ENCODE results near the gene STK32B.

STK32B gene

DNA sequence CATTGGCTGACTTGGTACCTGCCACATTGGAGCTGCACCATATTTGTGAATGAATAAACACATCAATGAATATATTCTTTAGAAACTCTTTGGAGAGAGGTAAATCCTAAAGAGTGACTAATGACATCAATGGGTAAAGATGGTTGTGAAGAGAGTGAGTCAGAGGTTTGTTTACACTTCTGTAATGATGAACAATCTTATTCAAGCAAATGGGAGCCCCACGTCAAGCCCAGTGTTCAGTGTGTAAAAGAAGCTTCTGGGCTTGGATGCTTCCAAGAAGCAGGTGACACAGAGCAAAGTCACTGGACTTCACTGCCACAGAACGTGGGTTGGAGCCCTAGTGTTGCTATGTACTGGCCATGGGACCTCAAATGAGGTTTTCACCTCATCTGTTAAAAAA is 319.0 kb downstream of the STK32B start:
- DNase-seq: no peak

DNA sequence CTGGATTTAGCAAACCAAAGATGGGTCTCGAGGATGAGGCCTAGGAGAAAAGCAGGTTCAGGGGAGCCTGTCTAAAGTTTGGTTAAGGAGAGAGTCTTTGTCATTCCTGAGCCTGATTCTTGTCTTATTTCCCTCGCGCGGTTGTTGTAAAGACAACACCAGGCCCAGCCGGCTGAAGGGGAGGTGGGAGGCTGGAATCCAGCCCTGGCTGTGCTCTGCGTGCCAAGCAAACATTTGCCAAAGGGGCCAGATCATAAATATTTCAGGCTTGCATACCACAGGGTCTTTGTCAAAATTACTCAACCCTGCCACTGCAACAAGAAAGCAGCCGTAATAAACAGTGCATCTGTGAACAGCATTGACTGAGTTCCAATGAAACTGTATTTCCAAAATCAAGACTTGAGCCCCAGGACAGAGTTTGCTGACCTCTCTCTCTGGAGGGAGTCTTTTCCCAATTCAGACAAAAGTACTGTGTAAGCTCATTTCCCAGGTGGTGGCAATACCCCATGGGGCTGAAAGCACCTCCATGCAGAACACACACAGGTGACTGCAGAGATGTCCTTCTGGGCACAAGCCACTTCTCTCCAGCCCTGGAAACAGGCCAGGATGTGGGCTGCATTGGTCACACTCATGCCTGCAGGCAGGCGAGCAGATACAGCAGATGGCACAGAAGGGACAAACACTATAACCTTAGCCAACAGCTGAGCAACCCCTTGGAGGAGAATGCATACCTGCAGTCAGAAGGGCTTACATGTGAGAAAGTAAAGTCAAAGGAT is 320.3 kb downstream of the STK32B start:
- DNase-seq: no peak

DNA sequence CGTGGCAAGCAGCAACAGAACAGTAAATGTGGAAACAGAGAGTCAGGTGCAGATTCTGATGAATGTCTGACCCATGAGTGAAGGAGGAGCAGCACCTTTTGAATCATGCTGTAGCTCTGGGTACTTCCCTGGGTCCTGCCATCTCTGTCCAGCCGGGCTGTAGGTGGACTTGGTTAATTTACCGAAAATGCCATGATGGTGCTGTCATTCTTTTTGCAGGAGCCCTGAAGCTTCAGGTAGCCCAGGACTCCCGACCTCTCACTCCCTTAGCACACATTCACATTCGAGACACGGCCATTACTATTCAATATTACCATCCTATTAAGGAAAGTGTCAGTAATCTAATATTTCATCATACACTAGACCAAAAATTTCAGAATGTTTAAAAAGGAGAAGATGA is 320.9 kb downstream of the STK32B start:
- DNase-seq: no peak

DNA sequence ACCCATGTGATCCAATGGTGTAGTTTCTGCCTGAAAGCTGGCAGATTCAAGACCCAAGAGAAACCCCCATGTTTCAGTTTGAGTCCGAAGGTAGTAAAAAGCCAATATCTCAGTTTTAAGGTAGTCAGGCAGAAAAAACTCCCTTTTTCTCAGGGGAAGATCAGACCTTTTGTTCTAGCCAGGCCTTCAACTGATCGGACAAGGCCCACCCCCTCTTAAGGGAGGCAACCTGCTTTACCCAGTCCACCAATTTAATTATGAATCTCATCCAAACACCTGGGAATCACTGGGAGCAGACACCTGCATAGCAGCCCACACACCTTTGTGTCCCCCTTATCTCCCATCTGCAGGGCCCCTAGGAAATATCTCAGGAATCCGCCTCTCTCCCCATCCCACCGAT is 322.0 kb downstream of the STK32B start:
- DNase-seq: no peak

DNA sequence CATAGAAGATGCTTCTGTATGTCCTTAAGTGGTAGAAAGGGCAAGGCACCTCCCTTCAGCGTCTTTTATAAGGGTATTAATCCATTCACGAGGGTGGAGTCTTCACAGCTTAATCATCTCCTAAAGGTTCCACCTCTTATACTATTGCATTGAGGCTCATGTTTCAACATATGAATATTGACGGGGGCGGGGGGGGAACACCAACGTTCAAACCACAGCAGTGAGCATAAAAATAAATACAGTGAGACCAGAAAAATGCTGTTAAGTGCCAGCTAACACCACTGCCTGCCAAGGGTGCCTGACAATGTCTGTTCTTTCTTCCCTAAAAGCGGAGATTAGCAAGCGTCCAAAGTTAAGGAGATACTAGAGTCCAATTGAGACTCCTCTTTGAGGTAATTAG is 323.3 kb downstream of the STK32B start:
- no peak for DNase-seq

DNA sequence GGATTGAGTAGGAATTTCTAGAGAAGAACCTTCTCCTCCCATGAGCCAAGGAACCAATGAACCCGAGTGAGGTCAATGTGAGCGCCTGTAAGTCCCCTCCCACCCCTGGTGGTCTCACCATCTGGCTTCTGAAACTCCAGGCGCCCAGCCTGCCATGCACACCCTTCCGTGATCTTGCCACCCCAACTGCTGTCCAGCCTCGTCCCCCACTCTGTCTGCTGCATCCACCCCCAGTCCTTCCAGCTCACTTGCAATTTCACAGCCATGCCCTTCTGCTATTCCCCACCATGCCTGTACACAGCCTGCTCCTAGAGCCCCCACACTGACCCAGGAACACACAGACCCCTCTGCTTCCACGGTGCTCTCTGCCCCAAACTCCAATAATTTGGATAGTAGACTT is 323.7 kb downstream of the STK32B start:
- DNase-seq: no peak

DNA sequence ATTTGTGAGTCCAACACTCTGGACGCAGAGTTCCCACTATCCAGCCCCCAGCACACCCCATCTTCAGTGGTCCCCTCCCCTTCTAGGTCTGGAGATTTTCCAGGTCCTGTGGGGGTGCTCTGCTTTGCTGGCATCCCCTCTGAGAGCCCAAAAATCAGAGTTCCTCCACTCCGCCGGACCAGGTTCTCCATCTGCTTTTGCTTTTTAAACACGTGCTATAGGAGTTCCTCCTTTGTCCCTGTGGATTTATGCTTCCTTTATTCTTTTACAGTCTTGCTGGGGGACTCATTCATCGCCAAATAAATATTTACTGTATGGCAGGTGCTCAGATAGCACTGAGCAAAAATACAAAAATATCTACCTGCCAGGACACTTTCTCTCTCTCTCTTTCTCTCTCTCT is 324.7 kb downstream of the STK32B start:
- DNase-seq: no peak

DNA sequence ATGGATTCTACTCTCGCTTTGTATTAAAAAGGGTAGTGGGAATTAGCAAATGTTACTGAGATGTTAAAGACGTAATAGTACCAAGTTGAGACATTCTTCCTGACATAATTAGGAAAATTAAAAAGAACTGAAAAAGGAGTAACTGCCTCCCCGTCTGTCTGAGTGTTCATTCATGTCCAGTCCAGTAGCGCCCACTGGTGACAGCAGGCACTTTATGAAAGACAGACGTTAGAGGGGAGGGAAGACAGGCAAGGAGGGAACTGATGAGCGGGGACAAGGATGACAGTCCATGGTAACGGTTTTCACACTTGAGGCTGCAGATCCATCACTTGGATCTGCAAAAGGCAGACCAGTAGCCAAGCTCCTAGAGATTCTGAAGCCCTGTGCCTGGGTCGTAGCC is 326.7 kb downstream of the STK32B start:
- no peak for DNase-seq

DNA sequence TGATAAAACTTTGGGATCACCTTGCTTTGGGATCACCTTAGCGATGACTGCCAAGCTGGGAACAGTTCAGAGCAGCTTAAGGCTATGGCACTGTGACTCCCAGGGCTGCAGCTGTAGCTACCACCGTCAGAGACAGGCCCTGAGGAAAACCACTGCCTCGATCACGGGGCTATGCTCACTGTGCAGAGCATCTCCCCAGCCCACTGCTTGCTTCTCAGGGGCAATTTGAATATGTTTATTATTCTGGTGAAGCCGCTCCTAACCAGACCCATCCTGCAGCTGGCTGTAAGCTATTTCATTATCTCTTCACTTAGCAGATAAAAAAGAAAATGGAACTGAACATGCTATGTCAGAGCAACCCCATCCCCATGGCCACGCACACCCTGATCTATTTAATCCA is 328.6 kb downstream of the STK32B start:
- DNase-seq: no peak

DNA sequence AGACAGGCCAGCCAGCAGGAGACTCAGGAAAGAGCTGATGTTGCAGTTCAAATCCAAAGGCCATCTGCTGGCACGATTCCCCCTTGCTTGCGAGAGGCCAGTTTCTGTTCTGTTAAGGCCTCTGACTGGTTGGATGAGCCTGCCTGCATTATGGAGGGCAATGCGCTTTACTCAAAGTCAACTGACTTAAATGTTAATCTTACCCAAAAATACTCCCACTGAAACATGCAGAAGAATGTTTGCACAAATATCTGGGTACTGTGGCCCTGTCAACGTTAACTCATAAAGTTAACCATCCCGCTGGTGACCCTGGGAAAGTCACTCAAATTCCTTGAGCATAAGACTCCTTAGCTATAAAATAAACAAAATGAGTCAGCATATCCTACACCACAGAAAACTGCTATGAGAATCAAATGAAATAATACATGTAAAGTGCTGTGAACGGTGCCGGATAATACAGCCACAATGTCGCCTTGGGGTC is 330.7 kb downstream of the STK32B start:
- no peak for DNase-seq

DNA sequence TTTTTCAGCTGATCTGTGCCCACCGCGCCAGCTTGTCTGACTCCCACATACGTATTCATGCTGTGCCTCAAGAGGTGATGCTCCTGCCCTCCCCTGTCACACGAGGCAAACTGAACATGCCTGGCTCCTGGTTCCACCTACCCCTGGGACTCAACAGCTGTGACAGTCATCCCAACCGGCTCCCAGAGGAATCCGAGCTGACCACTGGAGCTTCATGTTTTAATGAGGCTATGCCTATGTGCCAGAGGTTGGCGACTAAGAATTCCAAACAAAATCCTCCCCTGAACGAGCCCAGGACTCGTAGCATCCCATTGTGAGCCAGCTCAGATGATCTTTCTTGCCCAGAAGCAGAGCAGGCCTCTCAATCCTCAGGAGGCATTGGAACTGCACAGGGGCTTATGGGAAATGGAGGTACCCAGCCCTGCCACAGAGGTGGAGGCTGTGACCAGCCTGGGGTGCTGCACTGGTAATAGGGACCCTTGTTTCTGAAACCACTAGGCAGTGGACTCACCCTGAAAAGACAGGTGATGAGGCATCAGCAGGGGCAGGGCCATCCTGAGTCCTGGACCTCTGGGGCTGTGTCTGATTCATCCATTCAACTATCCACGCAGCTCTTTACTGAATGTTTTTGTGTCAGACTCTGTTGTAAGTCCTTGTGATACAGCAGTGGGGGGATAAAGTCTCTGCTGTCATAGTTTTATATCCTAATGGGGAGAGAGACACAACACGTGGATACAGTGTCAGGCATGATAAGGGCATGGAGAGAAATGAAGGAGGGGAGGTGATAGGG is 332.1 kb downstream of the STK32B start:
- DNase-seq: no peak

DNA sequence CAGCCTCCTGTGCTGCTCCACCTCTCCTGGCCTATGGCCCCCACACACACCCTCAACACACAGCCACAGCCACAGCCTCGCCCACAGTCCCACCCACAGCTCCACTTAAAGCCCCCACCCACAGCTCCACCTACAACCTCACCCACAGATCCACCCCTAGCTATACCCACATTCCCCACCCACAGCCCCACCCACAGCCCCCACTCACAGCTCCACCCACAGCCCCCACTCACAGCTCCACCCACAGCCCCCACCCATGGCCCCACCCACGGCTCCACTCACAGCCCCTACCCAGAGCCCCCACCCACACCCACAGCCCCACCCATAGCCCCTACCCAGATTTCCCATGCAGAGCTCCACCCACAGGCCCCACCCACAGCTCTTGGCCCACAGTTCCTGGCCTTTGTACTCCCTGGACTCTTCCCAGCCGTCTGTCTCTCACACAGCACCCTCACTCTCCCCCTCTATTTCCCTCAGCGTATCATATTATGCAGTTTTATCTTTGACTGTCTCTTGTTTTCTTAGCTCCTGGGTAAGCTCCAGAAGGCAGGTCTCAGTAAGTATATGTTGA is 334.5 kb downstream of the STK32B start:
- DNase-seq: no peak

DNA sequence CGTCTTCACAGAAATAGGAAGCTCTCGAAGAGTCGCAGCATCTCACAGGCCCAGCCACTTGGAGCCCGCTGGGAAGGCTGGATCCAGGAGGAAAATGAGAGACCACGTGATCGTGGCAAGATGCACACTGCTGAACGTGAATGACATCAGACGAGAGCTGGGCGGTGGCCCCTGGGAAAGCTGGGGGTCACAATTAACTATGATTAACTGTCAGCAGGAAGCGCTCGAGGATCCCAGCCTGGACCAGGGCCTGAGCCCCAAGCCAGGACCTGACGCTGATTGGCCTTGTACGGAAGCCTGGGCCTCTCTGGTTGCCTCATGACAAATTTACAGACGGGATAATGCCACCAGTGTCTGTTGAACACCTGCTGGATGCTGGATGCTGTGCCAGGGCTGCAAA is 335.6 kb downstream of the STK32B start:
- no peak for DNase-seq

DNA sequence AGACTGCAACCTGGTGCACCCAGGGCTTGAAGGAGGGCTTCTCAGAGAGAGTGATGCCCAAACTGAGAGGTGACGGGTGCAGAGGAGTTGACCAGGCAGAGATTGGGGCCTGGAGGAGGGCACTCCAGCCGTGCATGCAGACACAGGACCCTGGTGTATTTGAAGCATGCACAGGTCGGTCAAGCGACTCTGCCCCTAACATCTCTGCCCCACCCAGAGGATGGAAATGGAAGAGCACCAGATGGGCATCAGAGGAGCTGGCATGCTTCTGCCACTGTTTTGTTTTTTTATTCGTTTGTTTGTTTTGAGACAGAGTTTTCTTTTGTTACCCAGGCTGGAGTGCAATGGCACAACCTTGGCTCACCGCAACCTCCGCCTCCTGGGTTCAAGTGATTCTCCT is 336.2 kb downstream of the STK32B start:
- DNase-seq: no peak

DNA sequence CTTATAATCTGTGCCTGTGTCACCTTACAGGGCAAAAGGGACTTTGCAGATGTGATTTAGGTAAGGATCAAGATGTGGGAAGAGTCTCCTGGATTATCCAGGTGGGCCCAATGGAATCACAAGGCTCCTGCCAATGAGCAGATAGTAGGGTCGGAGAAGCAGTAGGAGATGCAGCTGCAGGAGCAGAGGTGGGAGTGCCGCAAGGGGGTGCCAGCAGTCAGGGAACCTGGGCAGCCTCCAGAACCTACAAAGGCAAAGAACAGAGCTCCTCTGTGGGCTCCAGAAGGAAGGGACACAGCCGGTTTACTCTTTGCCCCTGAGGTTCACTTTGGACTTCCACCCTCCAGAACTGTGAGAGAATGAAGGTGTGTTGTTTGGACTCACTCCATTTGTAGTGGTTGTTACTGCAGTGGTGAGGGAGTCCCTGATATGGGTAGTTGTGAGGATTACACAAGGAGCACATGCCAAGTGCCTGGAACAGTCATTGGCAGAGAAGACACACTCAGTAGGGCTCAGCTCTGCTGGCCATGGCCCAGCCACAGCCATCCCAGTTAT is 338.6 kb downstream of the STK32B start:
- no peak for DNase-seq

DNA sequence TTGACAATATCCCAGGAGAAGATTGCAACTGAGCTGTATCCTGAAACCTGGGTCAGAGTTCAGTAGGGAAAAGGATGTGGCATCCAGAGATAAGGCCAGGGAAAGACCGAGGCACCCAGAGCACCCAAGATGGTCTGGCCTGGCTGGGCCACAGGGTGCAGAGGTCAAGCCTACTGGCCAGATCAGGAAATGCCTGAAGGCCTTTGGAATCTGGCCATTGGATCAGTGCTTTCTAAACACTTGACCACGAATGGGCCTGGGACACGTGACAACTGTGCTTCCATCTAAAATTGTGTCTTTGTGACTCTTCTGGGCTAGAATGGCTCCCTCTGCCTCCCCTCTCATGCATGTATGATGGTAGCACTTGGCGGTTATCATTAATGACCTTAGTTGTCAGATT is 340.2 kb downstream of the STK32B start:
- no peak for DNase-seq

DNA sequence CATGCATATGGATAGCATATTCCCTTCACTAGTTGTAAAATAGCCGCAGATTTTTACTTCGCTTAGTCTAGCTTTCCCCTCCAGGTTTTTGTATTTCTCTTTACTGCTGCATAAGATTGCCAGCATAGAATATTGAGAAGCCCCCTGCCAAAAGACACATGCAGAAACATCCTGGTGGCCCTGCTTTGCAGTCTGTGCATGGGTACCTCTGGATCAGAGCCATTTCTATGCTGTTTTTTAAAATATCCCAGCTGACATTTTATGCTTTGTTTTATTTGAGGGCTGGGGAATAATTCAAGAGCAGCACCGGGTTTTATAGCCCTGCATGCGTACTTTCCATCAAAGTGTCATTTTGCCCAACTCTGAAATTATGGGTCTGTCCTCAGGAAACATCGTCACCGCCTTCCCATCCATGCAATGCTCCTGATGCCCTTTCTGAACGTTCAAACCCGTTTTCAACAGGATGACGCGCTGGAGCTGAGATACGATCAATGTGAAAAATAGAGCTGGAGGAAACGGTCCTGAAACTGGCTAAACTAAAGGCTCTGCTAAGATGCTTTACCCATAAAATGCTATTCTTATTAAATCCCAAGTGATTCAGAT is 342.7 kb downstream of the STK32B start:
- no peak for DNase-seq

DNA sequence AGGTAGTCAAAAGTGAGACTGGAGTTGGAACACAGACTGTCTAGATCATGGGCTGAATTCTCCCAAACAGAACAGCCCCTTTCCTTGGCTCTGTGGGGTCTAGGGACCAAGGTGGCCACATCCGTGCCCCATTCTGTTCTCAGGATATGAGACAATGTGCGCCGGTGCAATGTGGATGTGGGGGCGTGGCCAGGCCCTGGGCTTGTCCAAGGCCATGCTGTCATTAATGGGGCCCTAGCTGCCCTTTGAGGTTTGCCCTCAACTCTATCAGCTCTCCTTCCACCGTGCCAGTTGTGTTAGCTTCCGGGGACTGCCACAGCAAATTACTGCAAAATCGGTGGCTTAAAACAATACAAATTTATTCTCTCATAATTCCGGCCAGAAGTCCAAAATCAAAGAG is 344.5 kb downstream of the STK32B start:
- no peak for DNase-seq

DNA sequence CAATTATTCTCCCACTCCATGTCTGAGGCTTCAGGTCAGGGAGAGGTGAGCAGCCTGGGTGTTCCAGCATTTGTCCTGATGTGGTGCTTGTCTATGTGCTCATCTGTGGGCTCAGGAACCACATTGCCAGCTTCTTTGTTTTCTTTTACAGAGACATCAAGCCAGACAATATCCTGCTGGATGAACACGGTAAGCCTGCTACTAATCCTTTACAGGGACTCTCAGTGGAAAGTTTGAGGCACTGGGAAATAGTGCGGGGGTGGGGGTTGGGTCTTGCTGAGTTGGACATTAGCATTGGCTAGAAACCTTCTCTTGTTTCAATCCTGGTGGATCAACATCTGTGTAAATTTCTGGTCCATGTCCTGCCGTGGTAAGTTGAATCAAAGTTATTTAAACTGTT is 346.8 kb downstream of the STK32B start:
- DNase-seq: no peak

DNA sequence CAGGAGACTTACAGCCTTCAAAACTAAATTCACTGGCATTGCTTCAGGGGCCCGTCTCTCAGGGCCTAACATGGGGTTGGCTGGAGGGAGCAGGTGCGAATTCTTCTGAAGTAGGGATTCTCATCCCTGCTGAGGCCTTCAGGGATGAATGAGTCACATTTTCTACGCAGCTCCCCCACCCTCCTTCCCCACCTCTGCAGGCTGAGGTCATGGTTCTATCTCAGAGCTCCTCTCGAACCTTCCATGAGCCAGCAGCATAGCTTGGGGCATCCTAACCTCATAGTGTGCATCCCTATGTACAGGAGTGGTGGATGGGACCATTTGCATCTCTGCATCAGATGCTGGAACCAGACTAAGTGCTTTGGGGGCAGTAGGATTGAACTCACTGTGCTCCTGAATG is 347.8 kb downstream of the STK32B start:
- DNase-seq: no peak

DNA sequence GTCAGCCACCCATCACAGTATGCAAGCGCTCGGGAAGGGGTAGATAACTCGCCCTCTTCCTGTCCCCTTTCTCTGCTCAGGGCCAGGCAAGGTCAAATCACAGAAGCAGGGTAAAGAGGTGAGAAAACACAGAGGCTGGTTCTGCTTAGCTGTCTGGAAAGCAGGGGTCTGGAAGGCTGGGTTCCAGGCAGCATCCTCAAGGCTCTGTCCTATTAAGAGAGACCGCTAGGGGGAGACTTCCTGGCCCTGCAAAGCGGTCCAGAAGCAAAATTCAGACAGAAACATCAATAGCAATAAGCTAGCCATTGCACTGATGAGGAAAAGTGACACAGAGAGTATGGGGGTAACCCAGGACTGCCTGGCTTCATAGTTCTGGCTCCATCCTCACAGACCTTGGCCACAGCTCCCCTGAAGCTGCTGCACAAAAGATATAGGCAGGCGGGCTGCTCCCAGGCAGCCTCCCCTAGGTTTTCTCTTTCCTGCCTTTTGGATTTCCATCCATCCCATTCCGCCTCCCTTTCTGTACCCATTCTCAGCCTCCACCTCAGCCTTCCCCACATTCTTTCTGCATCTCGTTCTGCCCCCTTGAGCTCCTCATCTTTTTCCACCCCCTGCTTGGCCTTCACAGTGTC is 348.6 kb downstream of the STK32B start:
- no peak for DNase-seq

DNA sequence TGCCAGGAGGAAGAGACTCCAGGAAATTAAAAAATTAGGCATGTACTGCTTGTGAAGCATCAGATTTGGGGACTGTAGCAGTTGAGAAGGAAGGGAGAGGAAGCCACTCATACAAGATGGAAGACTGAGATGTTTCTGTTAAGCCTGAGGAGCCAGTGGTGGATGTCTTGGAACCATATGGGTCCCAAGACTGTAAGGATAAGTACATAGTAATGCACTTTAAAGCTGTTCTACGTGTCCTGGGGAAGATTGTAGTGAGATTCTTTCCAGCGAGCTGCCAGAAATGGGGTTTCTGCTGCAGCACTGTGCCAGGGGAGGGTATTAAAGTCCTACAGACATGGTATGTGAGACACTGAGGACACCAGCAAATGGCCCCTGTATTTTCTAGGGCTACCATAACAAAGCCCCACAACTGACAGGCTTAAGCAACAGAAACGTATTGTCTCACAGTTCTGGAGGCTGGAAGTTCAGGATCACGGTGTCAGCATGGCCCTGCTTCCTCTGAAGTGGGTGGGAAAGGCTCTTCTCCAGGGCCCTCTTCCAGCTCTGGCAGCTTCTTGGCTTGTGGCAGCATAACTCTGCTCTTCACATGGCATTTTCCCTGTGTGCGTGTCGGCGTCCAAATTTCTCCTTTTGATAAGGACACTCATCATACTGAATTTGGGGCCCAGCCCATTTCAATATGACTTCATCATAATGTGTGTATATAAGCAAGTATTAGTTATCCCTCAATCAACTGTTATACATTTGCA is 352.6 kb downstream of the STK32B start:
- no peak for DNase-seq
